ENCODE results near the gene ESR2.
"Not testable (repeated sequence)": the region's sequence is repeated elsewhere in the genome, so short reads cannot be mapped to it uniquely, and the experiment has no call there.

ESR2 gene

DNA sequence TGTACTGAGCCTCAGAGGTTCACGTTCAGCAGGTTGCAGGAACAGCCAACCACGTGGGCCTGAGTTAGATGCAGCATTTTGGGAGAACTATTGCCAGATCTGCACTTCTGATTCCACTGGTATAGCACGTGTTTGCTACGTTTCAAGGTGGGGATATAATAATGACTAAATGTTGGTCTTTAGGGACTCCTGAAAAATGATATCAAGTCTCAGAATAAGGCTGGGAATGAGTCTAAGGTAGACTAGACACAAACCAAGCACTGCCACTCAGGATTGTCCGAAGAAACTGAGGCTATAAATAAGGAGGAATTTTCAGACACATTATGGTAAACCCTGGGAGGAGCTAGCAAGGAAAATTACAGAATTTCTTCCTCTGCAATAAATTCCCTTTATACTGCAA, 98.1 kb downstream of the ESR2 start:
- DNase-seq, result peak; percentile 6

DNA sequence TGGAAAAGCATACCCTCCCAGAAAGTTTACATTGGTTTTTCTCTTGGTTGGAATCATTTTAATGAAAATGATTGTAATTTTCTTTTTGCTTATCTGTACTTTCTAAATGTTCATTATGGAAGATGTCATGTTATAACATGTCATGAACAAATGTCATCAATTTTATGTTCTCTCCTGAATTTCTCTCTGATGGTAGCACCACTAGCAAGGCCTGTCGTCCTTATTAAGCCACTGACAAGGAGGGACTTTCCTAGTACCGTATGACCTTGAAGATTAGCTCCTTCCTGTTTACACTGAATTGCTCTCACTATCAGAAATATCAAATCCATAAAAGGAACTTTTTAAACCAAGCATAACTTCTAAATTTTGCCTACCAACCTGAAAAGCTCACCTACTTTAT, 99.0 kb downstream of the ESR2 start:
- no peak for DNase-seq

DNA sequence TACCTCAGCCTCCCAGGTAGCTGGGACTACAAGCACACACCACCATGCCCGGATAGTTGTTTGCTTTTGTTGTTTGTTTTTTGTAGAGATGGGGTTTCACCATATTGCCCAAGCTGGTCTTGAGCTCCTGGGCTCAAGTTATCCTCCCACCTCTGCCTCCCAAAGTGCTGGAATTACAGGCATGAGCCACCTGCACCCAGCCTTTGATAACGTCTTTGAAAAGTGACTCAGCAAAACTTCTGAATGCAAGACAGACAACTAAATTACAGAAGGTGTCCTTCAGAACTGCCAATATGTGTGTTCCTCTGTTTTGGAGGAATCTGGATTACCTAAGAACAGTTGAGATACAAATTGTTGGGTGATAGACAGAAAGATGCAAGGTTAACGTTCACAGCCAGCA, 99.8 kb downstream of the ESR2 start:
- no peak for DNase-seq

DNA sequence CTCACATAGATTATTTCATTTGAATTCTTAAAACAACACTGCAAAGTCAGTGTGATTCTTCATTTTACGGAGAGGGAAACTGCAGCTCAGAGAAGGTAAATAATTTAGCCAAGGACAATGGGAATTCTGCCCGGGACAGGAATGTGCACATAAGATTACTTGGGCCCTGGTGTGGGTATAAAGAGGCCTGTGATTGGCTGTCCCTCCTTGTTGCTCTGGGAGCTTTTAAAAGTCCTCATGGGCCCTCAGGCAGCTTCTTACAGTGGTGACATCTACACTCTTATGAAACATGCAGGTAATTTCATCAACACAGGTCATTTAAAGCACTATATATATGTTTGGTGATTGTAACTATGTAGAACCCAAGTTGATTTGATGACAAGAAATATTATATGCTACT, 100.3 kb downstream of the ESR2 start:
- DNase-seq, result no peak

DNA sequence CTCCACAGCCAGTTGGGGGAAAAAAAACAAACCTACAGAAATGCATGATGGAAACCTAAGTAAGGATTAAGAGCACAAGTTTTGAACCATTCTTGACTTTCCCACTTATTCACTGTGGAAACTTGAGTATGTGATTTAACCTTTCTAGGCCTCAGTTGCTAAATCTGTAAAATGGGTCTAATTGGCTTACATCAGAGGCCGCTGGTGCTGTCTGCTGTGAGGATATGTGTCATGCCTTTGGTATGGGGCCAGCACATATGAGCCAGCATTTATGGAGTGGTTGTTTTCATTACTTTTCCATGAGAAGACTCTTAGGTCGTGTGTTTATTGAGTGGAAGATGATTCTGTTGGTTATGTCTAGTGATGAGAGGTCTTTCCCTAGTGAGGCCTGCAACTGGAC, 102.4 kb downstream of the ESR2 start:
- peak; percentile 4 for DNase-seq

DNA sequence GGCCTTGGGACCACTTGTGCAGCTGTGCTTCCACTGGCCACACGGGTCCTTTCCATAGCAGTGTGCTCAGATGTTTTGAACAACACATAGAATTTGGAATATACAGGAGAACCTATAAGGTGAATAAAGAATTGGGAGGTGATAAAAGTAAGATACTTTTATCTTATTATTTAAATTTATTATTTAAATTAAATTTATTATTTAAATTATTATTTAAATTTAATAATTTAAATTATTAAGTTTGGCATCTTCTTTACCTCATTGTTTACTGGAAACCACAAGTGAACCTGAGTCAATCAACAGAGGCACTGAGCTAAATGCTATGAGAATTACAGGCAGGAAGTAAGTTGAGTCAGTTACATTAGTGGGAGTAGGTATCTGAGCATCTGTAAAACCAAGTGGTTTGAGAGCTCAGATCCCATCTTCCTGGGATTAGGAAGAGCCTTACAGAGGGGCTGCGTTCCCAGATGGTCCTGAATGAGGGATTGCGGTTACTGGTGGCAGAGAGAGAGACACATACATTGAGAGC, 103.1 kb downstream of the ESR2 start:
- DNase-seq, result no peak

DNA sequence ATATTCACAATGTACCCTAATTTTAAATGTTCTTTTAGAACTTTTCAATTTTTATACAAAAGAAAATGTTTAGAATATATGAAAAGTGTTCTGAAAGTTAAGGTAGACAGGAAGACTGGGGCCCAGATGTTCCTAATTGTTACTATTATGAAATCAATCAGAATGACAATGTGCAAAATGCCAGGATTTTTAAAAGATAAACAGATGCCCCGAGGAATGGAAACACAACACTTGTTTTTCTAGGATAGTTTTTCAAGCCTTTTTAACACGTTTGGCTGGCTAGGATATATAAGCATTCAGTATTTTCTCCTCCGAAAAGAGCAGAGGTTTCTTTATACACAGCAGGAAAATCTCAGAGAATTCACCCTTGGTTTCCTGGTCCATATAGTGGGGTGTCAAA, 106.8 kb downstream of the ESR2 start:
- DNase-seq, result peak; percentile 6

DNA sequence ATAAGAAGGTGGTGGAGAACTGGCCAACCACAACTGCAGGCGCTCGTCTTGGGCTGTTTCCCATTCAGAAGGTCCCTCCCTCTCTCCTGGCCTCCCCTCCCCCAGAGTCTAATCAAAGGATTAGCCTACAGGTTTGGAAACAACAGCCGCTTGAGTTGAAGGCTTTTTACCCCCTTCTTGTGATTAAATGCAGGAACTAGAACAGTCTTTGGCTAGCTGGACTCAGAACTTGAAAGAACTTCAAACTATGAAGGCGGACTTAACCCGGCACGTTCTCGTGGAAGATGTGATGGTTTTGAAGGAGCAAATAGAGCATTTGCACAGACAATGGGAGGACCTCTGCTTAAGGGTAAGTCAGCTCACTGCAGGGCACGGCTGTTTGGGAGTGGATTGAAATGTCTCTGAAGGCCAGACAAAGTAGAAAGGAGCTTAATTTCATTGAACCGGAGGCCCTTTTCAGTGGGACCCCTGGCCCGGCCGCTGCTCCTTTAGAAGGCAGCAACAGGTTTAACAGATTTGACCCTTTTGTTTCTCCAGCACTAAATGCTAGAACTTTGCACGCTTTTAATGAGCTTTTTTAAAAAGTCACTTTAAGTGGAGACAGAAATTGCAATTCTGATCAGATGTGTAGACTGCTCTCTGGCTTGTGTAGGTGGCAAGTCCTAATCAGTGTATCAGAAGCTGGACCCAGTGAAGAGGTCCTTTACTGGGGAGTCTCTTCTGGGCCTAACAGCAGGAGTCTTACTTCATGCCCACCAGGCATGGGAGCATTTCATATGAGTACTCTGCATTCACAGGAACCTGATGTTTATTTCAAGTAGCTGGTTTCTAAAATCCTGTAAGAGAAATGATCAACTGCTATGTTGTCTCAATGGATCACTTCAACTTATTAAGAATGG, 107.7 kb downstream of the ESR2 start:
- DNase-seq, result peak; percentile 73

DNA sequence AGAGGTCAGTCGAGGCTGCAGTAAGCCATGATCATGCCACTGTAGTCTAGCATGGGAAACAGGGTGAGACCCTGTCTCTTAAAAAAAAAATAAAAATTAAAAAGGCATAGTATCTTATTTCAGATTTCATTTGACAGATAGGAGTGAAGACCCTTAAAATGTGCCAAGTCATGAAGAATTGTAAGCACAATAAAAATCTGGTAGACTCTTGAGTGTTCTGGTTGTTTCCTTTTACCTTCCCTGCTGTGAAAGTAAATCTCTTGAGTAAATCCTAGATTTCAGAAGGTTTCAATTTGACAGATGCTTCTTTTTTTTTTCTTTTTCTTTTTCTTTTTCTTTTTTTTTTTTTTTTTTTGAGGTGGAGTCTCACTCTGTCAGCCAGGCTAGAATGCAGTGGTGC, 109.0 kb downstream of the ESR2 start:
- DNase-seq, result no peak

DNA sequence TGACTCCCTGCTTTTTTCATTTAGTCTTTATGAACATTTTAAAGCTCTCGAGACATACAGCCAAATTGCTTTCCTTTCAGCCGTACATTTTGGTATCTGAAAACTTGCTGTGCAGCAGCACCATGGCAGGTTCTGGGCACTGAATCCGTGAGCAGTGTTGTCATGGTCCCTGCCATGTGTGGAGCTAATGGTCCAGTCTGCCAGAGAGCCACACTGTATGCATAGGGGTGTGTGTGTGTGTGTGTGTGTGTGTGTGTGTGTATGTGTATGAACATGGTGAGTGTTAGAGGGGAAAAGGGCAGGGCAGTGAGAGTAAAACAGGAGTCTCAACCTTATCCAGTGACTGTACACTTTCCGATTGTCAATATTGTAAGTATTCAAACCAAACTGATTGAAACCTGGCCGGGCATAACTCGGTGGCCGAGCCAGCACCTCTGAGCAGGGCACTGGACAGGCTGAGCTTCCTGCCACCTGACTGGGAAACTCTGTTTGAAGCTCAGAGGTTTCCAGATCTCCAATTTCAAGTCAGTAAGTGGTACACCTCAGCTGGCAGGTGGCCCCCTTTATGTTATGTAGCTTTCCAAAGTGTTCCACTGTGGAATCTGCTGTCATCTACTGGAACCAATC, 110.0 kb downstream of the ESR2 start:
- no peak for DNase-seq

DNA sequence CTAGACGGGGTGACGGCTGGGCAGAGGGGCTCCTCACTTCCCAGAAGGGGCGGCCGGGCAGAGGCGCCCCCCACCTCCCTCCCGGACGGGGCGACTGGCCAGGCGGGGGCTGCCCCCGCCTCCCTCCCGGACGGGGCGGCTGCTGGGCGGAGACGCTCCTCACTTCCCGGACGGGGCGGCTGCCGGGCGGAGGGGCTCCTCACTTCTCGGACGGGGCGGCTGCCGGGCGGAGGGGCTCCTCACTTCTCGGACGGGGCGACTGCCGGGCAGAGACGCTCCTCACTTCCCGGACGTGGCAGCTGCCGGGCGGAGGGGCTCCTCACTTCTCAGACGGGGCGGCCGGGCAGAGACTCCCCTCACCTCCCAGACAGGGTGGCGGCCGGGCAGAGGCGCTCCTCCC, 111.3 kb downstream of the ESR2 start:
- DNase-seq, result not testable (repeated sequence)

DNA sequence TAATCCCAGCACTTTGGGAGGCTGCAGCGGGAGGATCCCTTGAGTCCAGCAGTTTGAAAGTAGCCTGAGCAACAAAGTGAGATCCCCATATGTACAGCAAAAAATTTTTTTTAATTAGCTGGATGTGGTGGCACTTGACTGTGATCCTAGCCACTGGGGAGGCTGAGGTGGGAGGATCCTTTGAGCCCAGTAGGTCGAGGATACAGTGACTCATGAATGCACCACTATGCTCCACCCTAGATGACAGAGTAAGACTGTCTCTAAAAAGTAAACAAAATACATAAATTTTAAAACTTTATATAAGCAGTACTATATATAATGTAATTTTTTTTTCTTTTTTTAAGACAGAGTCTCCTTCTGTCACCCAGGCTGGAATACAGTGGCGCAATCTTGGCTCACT, 115.4 kb downstream of the ESR2 start:
- no peak for DNase-seq

DNA sequence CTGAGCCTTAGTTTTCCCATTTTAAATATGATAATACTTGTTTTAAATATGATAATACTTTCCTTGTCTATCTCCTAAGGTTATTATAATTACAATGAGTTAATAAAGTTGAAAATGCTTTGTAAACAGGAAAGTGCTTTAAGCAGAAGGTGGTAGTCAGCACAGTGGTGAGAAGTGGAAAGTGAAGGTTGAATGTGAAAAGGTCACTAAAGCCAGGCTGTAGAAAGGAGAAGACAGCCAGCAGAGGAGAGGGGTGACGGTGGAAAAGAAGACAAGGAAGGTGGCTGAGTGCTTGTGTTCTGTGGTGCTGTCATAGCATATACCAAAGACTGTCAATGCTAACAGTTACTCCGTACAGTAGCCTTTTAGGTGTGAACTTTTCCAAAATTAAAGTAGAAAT, 117.8 kb downstream of the ESR2 start:
- DNase-seq, result no peak

DNA sequence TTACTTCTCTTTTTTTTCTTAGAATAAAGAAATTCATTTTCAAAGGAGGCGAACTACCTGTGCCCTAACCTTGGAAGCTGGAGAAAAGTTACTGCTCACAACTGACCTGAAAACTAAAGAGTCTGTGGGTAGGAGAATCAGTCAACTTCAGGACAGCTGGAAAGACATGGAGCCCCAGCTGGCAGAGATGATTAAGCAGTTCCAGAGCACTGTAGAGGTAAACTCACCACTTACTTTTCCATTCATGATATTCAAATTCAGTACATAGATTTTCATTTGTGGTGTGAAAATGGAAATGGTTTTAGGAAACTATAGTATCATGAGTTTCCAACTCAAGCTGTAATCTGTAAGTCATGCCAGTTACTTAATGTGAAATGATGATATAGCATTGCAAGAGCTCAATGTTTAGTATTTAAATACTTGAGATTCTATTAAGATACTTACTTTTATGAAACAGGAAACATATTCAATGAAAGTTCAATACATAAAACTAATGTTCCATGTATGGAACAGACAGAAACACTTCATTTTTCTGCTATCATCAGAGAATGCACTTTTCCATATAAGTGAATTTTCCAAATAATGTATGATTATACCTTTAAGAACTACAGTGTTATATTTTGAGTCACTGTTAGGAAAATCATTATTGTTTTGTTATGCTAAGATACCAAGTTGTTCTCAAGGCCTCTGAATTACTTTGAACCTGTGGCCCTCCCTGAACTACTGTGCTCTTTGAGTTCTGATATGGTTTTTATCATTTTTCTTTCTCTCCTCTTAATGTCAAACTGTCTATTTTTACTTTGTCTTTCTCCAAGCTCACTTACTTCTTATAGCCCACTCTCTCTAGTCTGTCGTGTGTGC, 119.0 kb downstream of the ESR2 start:
- no peak for DNase-seq

DNA sequence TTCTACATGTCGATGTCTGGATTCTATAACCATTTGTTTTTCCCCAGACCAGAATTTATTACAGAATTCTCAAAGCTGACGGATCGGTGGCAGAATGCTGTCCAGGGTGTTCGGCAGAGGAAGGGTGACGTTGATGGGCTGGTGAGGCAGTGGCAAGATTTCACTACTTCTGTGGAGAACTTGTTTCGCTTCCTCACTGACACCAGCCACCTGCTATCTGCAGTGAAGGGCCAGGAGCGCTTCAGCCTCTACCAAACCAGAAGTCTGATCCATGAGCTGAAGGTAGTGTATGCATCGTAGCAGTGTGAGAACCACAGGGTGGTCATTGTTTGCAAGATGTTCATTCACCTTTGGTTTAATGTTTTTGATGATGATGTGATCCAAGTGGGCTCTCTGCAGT, 124.0 kb downstream of the ESR2 start:
- DNase-seq, result no peak

DNA sequence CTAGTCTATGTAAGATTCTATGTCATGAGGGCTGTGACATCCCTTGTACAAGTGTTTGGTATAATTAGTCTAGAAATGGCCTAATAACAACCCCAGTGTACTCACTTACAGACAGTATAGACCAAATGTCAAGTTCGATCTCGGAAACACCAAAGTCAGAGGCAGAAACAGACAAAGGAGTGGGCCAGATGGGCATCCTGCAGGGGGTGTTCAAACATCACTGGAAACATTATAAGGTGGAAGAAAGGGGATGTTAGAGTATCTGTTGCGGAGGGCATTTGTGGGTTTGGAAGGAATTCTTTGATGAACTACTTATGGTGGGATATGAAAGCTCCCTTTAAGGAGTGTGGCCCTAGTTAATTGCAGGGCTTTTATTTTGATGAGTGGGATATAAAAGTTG, 134.6 kb downstream of the ESR2 start:
- DNase-seq, result no peak

DNA sequence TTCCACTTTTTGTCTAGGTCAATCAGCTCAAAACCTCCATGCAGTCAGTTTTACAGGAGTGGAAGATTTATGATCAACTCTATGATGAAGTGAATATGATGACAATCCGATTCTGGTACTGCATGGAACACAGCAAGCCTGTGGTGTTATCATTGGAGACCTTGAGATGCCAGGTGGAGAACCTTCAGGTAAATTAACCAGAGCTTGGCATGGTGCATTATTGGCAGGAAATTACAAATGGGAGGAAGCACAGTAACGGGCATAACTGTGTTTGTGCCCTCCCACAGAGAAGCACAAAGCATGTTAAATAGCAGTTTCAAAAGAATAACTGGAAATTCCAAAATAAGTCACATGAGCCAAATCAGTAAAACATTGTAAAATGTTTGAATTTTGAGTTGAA, 135.6 kb downstream of the ESR2 start:
- DNase-seq, result no peak

DNA sequence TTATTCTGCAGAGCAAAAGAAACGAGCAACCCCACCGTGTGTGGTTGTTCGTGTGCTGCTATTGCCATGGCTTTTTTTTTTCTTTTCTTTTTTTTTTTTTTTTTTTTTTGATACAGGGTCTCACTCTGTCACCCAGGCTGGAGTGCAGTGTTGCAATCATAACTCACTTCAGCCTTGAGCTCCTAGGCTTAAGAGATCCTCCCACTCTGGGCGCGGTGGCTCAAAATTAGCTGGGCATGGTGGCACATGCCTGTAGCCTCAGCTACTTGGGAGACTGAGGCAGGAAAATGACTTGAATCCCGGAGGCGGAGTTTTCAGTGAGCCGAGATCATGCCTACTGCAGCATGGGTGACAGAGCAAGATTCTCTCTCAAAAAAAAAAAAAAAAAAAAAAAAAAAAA, 144.2 kb downstream of the ESR2 start:
- DNase-seq, result no peak

DNA sequence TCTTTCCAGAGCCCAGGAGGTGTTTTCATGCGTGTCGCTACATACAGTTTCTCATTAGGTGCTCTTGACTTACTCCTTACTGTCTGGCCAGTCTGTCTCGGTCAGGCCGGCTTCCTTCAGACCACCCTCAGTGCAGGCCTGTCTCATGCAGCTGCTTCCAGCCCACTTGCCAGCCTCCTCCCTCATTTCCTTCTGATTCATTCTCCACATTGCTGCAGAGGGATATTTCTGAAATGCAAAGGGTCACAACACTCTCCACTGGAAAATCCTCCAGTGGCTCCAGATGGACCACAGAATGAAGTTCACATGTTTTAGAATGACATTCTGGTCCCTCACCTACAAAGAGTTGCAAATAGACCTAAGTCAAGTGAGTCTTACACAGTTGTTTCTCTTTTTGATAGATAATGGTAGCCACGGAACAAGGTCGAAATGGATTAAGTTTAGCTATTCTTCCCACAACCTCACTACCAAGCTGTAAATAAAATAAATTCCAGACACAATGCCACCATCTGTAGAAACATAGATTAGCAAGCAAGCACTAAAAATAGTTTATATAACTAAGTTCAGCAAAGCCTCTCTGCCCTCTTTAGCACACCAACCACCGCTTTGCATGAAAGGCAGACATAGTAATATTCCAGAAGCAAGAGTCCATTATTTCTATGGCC, 146.9 kb downstream of the ESR2 start:
- no peak for DNase-seq

DNA sequence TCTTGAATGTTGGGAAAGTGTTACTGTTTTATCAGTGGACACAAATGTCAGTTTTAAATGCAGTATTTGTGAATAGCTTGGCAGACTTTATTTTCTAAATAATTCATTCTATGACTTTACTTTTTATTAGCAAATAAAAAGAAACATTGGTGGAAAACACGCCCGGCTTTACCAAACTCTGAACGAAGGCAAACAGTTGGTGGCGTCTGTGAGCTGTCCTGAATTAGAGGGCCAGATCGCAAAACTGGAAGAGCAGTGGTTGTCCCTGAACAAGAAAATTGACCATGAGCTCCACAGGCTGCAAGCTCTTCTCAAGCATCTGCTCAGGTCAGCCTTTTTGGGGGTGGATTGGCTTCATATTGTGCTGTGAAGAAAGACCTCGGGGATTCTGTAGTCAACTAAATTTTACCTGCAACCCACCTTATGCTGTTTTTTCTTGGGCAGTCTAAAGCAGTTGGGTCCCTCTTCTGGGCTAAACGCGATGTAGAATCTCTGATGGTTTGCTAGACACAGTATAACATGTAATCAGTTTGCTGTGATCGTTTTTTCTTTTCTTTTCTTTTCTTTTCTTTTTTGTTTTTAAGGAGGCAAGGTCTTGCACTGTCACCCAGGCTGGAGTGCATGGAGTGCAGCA, 156.4 kb downstream of the ESR2 start:
- no peak for DNase-seq

DNA sequence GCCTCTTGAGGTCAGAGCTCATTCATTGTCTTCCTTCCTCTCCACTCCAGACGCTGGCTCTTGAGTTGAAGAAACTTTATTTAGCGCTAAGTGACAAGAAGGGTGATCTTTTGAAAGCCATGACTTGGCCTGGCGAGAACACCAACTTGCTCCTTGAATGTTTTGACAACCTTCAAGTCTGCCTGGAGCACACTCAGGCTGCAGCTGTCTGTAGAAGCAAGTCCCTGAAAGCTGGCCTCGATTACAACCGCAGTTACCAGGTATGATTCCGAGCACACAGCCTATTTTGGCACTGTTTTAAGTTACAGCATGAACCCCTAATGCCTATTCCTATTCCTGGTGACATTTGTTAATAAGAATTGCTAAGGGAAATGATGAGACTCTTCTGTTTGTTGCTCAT, 167.6 kb downstream of the ESR2 start:
- no peak for DNase-seq

DNA sequence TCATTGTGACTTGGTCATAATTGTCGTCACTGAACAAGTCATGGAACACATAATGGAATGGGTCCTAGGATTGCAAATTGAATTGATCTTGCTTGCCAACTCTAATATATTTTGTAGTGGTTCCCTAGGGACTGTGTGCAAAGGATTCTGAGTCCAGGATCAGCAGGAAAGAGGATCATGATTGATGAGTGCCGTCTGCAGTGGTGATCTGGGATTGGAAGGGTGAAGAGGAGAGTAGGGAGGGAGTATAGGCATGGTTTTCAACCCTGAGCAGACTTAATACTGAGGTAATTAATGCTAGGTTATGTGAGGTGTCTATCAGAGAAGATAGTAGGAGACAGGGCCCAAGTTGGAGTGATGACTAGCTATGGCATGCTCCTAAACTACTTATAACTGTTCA, 168.9 kb downstream of the ESR2 start:
- DNase-seq, result no peak
